ENCODE data around the gene AGPAT3. TPM values are rescaled to one million over a fixed set of nuclear protein-coding genes. Genes with fewer than 3 reads are reported as not detected.

AGPAT3 gene
- total RNA-seq, 2 experiments from 2014 or later = 94.3 to 101 TPM

DNA sequence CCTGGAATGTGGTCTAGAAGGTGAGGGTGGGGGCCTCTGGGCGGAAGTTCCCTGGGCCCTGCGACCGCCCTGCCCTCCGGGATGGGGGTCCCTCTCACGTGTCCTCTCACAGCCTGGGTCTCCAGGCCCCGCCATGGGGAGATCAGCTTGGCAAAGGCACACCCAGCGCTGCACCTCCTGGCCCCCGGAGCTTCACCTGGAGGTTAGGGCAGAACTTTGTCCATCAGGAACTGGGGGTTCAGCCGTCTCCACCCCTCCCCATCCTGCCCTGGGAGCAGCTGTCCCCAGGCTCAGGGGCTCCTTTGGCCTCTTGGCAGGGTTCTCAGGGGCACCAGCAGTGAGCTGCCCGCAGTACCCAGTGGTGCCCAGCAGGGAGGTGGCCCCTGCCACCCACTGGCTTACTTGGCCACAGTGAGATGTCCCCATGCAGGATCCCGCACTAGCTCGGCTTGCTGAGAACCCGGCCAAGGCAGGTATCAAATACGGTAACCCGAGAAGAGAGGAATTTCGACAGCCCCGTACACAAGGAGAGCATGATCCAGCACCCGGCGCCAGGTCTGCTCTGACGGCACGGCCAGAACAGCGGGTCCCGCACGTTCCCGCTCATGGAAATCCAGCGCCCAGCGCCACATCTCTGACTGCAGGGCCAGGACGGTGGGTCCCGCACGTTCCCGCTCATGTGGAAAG, 38.9 kb upstream of the AGPAT3 start:
- H3K27me3 Mint-ChIP-seq = peaks cover 32% of the 10 kb centered on the region
- H3K9me3 Mint-ChIP-seq (ENCODE audit: low read depth) = no peaks in the 10 kb centered on the region
- CTCF ChIA-PET = interaction anchor here (0.6 to 1.8 kb wide), 6 partner anchors 9 to 149 kb away, joined by 3 to 7 read pairs (median 4); no protein-coding TSS in a partner anchor
- H3K27ac Mint-ChIP-seq = no peak overlapping the region
- DNase-seq (no peak), ATAC-seq (peak; percentile 51)
- no peaks in the 10 kb centered on the region for H3K36me3 Mint-ChIP-seq
- no peak overlapping the region for H3K4me3 Mint-ChIP-seq
- no peaks in the 10 kb centered on the region for H3K4me1 Mint-ChIP-seq

DNA sequence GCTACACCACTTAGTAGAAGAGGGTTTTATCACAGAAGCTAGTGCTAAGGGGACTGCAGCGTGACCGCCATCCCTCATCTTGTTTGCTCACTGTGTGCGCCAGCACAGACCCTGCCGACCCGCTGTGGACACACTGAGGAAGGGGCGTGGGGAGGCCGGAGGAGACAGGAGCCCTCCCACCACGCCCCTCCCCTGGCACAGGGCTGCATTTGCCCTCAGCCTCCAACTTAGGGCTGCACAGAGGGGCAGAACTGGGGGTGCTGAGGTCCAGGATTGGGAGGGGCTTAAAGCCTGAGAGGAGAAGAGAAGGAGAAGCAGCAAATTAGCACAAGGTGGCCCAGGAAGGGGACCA, 38.4 kb upstream of the AGPAT3 start:
- Mint-ChIP-seq H3K27ac (no peak overlapping the region), H3K4me3 (no peak overlapping the region), H3K27me3 (peaks cover 35% of the 10 kb centered on the region), H3K36me3 (no peaks in the 10 kb centered on the region), H3K9me3 (ENCODE audit: low read depth) (no peaks in the 10 kb centered on the region), H3K4me1 (no peaks in the 10 kb centered on the region)
- DNase-seq (no peak), ATAC-seq (peak; percentile 23)
- CTCF ChIA-PET = interaction anchor here (0.6 to 2.0 kb wide), 7 partner anchors 8 to 149 kb away, joined by 3 to 7 read pairs (median 5); no protein-coding TSS in a partner anchor

DNA sequence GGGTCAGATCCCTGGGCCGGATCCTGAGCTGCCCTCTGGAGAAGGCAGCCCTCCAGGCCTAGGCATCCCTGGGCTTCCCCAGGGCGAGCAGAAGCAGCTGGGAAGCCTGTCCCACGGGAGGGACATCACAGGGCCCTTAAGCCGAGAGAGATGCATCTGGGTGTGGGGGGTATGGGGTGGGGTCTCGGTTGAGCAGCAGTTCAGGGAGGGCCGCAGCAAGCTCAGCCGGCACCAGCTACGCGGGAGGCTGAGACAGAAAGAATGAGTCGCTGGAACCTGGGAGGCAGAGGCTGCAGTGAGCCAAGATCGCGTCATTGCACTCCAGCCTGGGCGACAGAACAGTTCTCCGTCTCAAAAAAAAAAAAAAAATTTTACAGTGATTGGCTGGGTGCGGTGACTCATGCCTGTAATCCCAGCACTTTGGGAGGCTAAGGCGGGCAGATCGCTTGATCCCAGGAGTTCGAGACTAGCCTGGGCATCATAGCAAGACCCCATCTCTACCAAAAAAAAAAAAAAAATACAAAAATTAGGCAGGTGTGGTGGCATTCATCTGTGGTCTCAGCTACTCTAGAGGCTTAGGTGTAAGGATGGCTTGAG, 37.9 kb upstream of the AGPAT3 start:
- peaks cover 35% of the 10 kb centered on the region for H3K27me3 Mint-ChIP-seq
- CTCF ChIA-PET = interaction anchor here (0.7 to 2.0 kb wide), 4 partner anchors 8 to 137 kb away, joined by 3 to 7 read pairs (median 4); no protein-coding TSS in a partner anchor
- no peaks in the 10 kb centered on the region for H3K36me3 Mint-ChIP-seq
- H3K27ac Mint-ChIP-seq = no peak overlapping the region
- DNase-seq (no peak), ATAC-seq (no peak)
- H3K4me1 Mint-ChIP-seq = no peaks in the 10 kb centered on the region
- no peak overlapping the region for H3K4me3 Mint-ChIP-seq
- no peaks in the 10 kb centered on the region for H3K9me3 Mint-ChIP-seq (ENCODE audit: low read depth)

DNA sequence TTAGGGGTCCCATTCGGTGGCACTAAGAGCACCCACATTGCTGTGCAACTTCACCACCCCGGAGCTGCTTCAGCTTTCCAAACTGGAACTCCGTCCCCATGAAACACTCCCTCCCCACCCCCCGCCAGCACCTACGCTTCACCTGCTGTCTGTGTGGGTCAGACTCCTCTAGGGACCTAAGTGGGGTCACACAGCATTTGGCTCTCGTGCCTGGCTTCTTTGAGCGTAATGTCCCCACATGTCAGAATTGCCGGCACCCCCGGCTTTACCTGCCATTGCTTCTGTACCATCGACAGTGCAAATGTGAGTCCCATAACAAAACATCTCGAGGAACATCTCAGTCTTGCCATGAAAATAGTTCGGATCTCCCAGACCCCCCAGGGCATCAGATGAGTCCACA, 35.9 kb upstream of the AGPAT3 start:
- Mint-ChIP-seq H3K36me3 (no peaks in the 10 kb centered on the region), H3K27ac (no peak overlapping the region), H3K27me3 (peaks cover 50% of the 10 kb centered on the region), H3K9me3 (ENCODE audit: low read depth) (peaks cover 3% of the 10 kb centered on the region), H3K4me3 (no peak overlapping the region), H3K4me1 (peaks cover 3% of the 10 kb centered on the region)
- ATAC-seq (no peak), DNase-seq (no peak)
- CTCF ChIA-PET = interaction anchor here (0.9 kb wide), 1 partner anchor 18 kb away, joined by 3 read pairs; no protein-coding TSS in a partner anchor

DNA sequence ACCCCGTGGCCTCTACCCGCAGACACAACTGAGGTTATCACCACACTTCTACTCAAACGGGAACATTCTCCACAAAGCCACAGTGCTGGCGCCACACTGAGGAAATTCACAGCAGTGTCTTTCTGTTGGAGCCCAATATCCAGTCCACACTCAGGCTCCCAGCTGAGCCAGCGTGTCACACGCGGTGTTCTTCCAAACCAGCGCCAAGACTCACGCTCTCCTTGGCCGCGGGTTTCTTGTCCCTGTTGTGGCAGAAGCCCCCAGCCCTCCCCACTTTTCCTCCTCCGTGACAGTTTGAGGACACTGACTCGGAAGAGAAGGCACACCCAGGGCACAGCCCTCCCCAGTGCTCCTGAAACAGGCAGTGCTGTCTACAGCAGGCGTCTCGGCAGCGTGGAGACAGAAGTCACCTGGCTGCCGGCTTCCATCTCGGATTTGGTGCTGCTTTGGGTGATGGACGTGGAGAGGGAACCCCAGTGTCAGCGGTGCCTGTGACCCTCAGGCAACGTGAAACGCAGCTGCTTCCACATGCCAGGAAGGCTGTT, 35.4 kb upstream of the AGPAT3 start:
- Mint-ChIP-seq H3K27ac (no peak overlapping the region), H3K4me3 (no peak overlapping the region), H3K27me3 (peaks cover 53% of the 10 kb centered on the region), H3K4me1 (peaks cover 7% of the 10 kb centered on the region), H3K36me3 (no peaks in the 10 kb centered on the region), H3K9me3 (ENCODE audit: low read depth) (peaks cover 3% of the 10 kb centered on the region)
- ATAC-seq (no peak), DNase-seq (no peak)
- CTCF ChIA-PET = no interaction called here

DNA sequence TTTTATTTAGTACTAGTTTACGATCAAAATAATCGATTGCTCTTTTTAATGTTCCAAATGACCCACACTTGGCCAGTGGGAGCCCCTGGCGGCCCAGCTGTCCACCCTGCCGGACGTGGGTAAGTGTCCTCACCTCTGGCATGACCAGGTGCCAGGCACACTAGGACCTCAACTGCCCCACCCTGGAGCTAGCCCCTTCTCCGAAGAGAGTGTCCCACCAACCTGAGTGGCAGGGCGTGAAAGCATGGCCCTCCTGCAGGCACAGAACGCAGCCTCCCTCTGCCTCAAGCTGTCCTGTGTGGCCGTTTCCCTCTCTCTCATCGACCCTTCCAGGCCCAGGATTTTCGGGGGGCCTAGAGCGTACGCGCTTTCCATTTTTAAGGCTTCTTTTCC, 32.9 kb upstream of the AGPAT3 start:
- ATAC-seq (no peak), DNase-seq (no peak)
- no peaks in the 10 kb centered on the region for H3K36me3 Mint-ChIP-seq
- CTCF ChIA-PET = no interaction called here
- H3K27me3 Mint-ChIP-seq = peaks cover 70% of the 10 kb centered on the region
- peaks cover 15% of the 10 kb centered on the region for H3K4me1 Mint-ChIP-seq
- H3K27ac Mint-ChIP-seq = no peak overlapping the region
- H3K9me3 Mint-ChIP-seq (ENCODE audit: low read depth) = peaks cover 3% of the 10 kb centered on the region
- H3K4me3 Mint-ChIP-seq = no peak overlapping the region

DNA sequence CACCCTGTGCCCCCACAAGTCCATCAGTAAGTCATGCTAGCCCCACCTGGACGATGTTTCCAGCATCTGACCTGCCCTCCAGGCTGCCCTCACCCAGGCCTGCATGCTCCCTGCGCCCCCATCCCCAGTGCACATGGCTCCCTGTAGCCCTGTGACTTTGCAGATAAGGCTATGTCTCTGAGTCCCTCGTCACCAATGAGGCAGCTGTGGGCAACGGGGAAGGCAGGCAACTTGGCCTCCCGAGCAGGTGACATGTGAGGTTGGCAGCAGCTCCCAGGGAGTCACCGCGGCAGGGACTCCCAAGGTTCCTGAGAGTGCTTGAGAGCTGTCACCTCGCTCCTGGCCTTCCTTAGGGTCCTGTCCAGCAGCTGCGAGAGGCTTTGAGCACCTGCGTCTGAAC, 32.4 kb upstream of the AGPAT3 start:
- no peak for DNase-seq
- Mint-ChIP-seq H3K27me3 (peaks cover 75% of the 10 kb centered on the region), H3K9me3 (ENCODE audit: low read depth) (peaks cover 3% of the 10 kb centered on the region), H3K27ac (no peak overlapping the region), H3K36me3 (no peaks in the 10 kb centered on the region), H3K4me1 (peaks cover 15% of the 10 kb centered on the region), H3K4me3 (no peak overlapping the region)
- no peak for ATAC-seq
- CTCF ChIA-PET = no interaction called here

DNA sequence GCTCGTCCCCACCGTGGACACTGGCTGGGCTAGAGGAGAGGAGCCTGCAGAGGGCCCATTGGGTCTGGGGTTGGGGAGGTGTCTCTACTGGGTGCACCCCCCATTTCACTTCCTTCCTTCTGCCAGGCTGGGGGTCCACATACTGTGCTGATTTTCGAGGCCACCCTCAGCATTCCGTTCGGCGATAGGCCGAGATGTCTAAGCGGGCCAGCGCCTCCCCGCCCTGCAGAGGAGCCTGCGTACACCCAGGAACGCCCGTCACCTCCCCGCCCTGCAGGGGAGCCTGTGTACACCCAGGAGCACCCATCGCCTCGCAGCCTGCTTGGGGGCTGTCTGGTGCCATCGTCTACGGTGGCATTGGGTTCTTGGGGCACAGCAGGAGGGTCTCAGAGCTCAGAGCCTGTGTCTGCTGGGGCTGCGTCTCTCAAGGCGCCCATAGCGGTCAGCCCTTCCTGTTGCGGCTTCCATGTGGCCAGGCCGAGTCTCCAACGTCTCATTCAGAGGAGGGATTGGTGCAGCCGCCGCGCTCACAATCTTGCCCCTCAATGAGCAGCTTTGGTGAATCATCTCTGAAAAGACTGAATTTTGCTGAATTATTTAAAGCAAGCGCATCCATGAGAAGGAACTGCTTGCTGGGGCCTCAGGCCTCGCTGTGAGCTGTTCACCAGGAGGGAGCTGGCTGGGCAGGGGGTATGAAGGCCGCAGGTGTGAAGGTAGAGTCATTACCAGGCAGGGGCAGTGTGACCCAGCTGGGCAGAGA, 30.7 kb upstream of the AGPAT3 start:
- no peak overlapping the region for H3K27ac Mint-ChIP-seq
- ATAC-seq (peak; percentile 27), DNase-seq (no peak)
- H3K4me3 Mint-ChIP-seq = no peak overlapping the region
- peaks cover 78% of the 10 kb centered on the region for H3K27me3 Mint-ChIP-seq
- peaks cover 3% of the 10 kb centered on the region for H3K9me3 Mint-ChIP-seq (ENCODE audit: low read depth)
- H3K36me3 Mint-ChIP-seq = no peaks in the 10 kb centered on the region
- CTCF ChIA-PET = interaction anchor here (1.1 to 1.4 kb wide), 2 partner anchors 8 to 13 kb away, joined by 4 to 7 read pairs; no protein-coding TSS in a partner anchor
- peaks cover 15% of the 10 kb centered on the region for H3K4me1 Mint-ChIP-seq

DNA sequence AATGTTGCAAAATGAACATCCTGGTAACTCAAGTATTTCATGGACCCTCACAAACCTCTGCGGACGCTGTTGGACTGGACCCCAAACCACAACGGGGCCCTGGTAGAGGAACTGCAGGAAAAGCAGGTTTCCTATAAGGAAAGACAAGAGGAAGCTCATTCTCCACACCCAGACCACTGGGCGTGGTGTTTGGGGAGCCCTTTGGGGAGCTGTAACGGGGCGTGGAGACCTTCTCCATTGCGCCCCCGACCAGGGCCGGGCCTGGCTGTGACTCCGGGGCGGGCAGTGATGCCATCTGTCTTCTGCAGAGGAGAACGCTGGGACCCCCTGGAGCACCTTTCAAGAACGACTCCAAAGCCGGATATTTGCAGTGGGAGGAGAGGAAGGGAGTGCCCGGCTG, 30.0 kb upstream of the AGPAT3 start:
- no peak for DNase-seq
- CTCF ChIA-PET = interaction anchor here (0.8 to 1.4 kb wide), 3 partner anchors 9 to 104 kb away, joined by 3 to 7 read pairs (median 4); no protein-coding TSS in a partner anchor
- peaks cover 71% of the 10 kb centered on the region for H3K27me3 Mint-ChIP-seq
- H3K4me3 Mint-ChIP-seq = no peak overlapping the region
- no peaks in the 10 kb centered on the region for H3K36me3 Mint-ChIP-seq
- peaks cover 16% of the 10 kb centered on the region for H3K4me1 Mint-ChIP-seq
- H3K9me3 Mint-ChIP-seq (ENCODE audit: low read depth) = peaks cover 3% of the 10 kb centered on the region
- ATAC-seq = no peak
- H3K27ac Mint-ChIP-seq = no peak overlapping the region

DNA sequence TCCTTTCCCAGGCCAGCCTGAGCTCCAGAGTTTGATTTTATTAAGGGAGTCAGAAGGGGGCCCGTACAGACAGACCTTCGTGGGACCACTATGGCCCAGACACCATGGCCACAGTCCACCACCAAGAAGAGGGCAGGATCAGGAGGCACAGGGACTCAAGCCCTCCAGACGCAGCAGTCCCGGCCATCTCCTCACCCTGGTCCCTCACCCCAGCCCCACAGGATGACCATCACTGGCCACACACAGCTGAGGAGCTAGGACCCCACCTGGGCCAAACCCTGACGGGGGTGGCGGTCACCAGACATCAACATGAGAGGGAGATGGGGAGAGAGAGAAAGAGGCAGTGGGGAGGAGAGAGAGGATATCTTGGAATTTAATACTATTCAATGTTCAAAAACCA, 29.2 kb upstream of the AGPAT3 start:
- Mint-ChIP-seq H3K9me3 (ENCODE audit: low read depth) (peaks cover 3% of the 10 kb centered on the region), H3K4me1 (peaks cover 16% of the 10 kb centered on the region), H3K27ac (no peak overlapping the region), H3K36me3 (no peaks in the 10 kb centered on the region), H3K4me3 (no peak overlapping the region), H3K27me3 (peaks cover 66% of the 10 kb centered on the region)
- DNase-seq (no peak), ATAC-seq (no peak)
- CTCF ChIA-PET = interaction anchor here (1.6 kb wide), 1 partner anchor 8 kb away, joined by 5 read pairs; no protein-coding TSS in a partner anchor

DNA sequence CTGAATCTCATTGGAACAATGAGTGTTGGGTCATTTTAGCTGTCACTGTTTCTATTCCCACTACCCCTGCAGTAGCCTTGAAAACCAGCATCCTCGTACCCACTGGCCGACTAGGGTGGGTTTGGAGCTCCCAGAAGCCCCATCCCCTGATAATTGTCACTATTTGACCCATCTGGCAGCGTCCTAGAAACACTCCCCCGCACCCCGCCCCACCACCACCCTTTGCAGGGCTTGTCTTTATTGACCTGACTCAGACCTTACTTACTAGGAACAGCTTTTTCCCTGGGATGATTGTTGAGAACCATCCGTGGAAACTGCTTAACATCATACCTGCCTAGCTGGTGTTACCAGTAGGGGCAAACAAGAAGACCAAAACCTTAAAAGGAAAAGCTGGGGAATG, 28.4 kb upstream of the AGPAT3 start:
- Mint-ChIP-seq H3K4me3 (no peak overlapping the region), H3K36me3 (no peaks in the 10 kb centered on the region), H3K4me1 (peaks cover 16% of the 10 kb centered on the region), H3K9me3 (ENCODE audit: low read depth) (peaks cover 3% of the 10 kb centered on the region), H3K27ac (no peak overlapping the region), H3K27me3 (peaks cover 62% of the 10 kb centered on the region)
- CTCF ChIA-PET = interaction anchor here (1.5 to 1.6 kb wide), 2 partner anchors 9 to 102 kb away, joined by 5 read pairs; no protein-coding TSS in a partner anchor
- DNase-seq (no peak), ATAC-seq (no peak)

DNA sequence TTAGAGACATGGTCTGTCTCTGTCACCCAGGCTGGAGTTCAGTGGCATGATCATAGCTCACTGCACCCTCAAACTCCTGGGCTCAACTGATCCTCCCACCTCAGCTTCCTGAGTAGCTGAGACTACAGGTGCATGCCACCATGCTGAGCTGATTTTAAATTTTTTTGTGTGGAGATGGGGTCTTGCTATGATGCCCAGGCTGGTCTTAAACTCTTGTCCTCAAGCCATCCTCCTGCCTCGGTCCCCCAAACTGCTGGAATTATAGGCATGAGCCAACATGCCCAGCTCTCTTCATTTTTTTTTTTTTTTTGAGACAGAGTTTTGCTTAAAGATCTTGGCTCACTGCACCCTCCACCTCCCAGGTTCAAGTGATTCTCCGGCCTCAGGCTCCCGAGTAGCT, 24.8 kb upstream of the AGPAT3 start:
- Mint-ChIP-seq H3K4me3 (no peak overlapping the region), H3K4me1 (peaks cover 17% of the 10 kb centered on the region), H3K27me3 (peaks cover 38% of the 10 kb centered on the region), H3K36me3 (peaks cover 2% of the 10 kb centered on the region), H3K27ac (no peak overlapping the region), H3K9me3 (ENCODE audit: low read depth) (peaks cover 4% of the 10 kb centered on the region)
- CTCF ChIA-PET = interaction anchor here (1.1 to 2.0 kb wide), 2 partner anchors 11 to 30 kb away, joined by 3 to 4 read pairs; no protein-coding TSS in a partner anchor
- ATAC-seq = no peak
- DNase-seq = no peak

DNA sequence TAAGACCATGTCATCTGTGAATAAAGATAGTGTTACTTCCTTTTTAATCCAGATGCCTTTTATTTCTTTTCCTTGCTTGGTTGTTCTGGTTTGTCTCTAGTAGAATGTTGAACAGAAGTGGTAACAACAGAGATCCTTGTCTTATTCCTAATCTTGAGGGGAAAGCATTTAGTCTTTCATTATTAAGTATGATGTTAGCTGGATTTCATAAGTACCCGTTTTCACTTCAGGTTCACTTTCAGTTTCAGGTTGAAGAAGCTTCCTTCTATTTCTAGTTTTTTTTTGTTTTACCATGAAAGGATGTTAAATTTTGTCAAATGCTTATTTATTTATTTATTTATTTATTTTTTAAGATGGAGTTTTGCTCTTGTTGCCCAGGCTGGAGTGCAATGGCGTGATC, 22.3 kb upstream of the AGPAT3 start:
- ATAC-seq = peak; percentile 71
- Mint-ChIP-seq H3K27me3 (peaks cover 16% of the 10 kb centered on the region), H3K4me1 (peaks cover 15% of the 10 kb centered on the region), H3K4me3 (peak overlapping the region; percentile 63), H3K27ac (peak overlapping the region; percentile 92), H3K36me3 (peaks cover 2% of the 10 kb centered on the region), H3K9me3 (ENCODE audit: low read depth) (peaks cover 4% of the 10 kb centered on the region)
- CTCF ChIA-PET = interaction anchor here (1.0 to 1.7 kb wide), 3 partner anchors 32 to 96 kb away, joined by 3 to 5 read pairs (median 4); no protein-coding TSS in a partner anchor
- DNase-seq = no peak

All from activated CD8-positive, alpha-beta memory T cell treated with anti-CD3 and anti-CD28 coated beads, Interleukin-2, amount 10 ng/mL, durations not matched to agents 7 days and 5 days (primary cell).